HG03045 (cell line): ENCODE results near the gene RBCK1.
A peak's percentile ranks its signal among the peaks of the same experiment; 100 is the strongest.
"Not testable (repeated sequence)": the region's sequence is repeated elsewhere in the genome, so short reads cannot be mapped to it uniquely, and the experiment has no call there.

ENCODE experiments used
- ATAC-seq: cut with Tn5 transposase; IDR thresholded peaks from one replicate; pipeline ENCODE4 v1.9.1; 2021; ENCODE audit warnings: mild to moderate bottlenecking, moderate library complexity; ENCODE audit not compliant: unreplicated experiment

RBCK1 gene

DNA sequence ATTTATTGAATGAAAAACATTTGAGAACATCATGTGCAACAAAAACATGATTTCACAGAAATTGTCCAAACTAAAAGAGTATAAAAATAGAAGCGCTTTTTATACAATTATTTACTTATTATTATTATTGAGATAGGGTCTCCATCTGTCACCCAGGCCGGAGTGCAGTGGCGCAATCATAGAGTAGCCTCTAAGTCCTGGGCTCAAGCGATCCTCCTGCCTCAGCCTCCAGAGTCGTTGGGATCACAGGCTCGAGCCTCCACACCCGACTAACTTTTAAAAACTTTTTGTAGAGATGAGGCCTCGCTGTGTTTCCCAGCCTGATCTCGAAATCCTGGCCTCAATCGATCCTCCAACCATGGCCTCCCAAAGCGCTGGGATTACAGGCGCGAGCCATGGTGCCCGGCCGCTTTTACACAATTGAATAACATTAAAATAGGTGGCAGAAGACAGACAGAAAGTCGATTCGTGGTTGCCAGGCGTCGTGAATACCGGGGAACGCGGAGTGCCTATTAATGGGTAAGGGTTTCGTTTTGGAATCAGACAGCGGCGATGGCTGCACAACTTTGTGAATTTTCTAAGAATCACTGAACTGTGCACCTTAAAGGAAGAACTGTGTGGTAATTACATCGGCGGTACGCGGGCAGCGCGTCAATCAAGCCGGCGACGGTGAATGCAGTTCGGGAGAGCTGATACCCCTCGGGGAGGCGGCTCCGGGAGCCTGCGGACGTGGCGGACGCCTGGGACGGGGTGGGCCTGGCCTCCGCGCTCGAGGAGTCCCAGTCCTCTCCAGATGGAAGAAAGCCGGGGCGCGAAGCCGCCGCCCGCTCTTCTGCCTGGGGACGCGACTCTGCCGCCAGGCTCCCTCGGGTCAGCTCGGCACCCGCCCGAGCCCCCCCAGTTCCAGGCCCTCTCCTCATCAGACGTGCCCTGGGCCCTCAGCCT lies 53.4 kb downstream of the RBCK1 start:
- peak; percentile 40 for ATAC-seq

DNA sequence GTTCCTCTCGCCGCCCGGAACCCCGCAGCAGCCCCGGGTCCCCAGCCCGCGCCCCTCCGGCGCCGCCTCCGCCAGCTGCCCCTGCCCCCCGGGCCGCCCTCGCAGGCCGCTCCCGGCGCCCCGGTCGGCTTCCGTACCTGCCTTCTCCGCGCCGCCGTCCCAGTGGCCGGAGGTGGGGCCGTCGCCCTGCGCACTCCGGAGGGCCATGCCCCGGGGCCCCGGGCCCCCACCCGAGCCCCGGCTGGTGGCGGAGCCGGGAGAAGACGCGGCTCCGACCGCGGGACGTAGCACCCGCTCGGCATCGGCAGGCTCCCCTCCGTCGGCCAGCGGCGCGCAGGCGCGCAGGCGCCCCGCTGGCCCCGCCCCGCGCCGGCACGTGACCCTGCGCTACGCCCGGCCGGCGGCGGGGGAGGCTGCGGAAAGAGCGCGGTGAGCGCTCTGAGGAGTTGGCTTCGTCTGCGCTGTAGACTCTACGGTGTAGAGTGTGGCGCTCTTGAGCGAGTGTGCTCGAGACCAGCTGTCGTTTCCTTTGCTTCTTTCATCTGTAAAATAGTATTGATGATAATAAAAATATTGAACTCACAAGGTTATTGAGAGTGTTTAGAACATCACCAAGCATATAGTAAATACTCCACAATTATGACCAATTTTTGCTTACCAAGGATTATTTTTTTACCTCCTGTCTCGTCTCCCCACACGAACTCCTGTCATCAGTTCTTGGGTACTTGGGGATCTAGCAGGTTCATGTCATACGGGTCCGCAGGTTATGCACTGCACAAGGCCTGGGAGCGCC lies 54.3 kb downstream of the RBCK1 start, which contains the start of gene TBC1D20:
Gene TBC1D20, minus strand, starts transcription at position 335 of the 793 bp plus-strand sequence. Its CDS starts 128 bp downstream, at position 207.
- peak; percentile 95 for ATAC-seq

DNA sequence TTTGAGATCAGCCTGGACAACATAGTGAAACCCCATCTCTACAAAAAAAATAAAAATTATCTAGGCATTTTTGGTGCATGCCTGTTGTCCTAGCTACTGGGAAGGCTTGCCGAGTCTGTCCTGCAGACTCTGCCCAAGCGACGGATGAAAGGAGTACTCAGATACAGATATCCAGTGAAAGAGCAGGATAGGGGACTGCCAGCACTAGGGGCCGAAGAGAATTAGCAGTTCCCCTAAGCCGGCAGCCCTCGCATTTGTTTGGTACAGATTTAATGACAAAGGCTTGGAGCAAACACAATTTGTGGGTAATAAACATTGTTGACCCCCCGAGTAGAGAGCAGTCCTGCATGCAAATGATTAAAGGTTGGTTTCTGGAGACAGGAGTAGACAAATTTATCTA lies 59.7 kb downstream of the RBCK1 start:
- no peak for ATAC-seq

DNA sequence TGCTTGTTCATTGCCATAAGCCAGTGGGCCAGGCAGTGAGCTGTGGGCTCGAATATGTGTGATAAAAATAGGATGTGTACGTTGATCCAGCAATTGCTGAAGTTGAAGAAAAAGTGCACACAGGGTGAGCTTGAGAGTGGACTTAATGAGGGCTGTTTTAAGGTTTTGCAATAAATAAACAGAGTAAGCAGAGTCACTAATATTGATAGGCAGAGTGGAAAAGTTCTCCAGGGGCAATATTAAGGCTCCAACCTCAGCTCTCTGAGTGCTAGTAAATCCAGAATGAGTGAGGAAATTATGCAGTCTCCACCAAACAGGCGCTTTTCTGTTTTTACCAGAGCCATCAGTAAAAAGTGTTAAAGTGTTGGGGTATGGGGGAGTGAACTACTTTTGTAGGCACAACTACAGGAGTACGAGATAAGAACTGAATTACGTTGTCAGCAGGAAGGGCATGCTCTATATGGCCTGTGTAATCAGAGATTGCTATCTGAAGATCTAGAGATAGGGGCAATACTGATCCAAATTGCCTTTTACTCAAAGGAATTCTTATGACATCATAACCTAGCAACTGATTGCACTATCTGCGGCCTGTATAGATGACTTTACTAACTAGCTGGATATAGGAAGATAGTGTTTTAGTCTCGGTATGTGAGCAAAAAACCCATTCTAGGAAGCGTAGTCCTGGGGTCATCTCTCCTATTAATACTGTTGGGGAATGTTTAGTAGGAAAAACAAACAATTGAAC lies 61.8 kb downstream of the RBCK1 start:
- ATAC-seq = no peak

DNA sequence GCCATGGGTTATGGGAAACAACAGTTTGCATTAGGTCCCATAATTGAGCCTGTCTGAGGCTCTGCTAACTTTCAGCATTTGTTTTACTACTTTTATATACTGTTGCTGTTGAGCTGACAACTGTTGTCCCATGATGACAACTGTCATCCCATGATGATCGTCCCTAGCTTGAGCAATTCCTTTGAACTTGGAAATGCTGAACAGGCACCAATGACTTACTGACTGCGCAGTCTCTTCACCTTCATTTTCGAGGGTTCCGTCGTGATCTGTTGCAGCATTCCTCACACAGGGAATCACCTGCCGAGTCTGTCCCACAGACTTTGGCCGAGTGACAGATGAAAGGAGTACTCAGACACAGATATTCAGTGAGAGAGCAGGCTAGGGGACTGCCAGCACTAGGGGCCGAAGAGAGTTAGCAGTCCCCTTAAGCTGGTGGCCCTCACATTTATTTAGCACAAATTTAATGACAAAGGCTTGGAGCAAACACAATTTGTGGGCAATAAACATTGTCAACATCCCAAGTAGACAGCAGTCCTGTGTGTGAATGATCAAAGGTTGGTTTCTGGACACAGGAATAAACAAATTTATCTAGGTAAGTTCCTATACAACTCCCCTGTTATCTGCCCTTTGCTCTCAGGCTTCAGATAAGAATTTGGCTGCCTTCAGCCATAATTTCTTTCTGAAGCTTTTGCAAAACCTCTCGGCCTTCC lies 64.2 kb downstream of the RBCK1 start:
- no peak for ATAC-seq

DNA sequence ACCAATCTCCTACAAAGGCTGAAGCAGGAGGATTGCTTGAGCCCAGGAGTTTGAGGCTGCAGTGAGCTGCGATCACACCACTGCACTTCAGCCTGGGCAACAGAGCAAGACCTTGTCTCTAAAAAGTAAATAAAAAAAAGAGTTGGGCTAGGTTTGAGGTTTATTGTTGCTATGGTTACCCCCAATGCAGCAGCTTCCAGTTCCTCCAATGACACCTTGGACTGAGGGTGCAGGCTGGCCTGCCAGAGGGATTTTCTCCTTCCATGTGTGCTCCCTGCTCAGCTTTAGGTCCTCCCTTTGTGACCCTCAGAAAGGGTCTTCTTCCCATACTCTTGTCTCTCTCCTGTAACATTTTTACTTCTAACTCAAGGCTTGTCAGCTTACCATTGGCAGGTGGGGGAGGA lies 64.8 kb downstream of the RBCK1 start:
- ATAC-seq = no peak

DNA sequence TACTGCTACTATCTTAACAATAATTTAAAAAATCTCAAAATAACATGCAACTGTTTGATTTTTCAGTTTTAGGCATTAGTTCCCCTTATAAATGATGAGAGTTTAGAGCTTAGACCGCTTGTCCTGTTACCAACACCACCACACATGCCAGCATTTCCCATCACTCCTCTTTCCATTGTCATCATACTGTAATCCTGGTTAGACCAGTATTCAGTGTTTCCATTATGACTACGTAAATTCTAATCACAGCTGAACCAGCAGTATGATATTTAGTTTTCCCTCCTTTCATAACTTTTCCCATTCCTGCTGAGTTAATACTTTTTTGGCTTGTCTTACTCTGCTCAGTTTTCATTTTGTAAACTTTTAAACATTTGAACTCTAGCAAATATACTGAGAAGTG lies 66.5 kb downstream of the RBCK1 start:
- no peak for ATAC-seq

DNA sequence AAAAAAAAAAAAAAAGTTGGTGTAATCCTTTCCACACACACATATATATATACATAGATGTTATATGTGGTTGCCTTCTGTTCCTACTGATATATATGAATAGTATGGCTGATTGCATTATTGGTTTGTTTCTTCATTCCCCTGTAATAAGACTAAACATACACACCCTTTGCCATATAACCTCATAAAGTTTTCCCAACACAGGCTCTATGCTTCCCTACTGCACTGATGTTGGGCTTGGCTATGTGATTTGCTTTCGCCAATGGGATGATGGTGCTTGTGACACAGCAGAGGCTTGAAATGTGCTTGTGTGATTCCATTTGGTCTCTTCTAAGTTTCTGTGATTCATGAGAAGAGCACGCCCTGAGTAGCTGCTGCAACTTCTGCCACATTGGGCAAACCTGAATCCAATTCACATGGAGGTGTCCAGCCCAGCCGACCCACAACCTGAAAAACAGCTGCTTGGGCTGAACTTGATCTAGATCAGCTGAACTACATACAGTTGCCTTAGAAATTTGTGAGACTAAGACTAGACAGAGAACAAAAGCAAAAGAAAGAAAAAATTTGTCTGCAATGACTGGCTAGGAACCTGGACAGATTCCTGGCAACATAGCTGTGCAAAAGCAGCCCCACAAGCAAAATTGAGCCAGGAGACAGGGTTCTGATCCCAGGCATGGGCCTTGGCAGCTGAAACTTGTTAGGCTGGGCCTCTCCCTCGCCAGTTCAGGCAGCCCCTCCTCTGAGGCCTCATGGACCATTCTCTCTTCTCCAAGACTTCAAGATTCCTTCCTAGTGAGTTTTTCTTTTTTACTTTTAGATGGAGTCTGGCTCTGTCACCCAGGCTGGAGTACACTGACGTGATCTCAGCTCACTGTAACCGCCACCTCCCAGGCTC lies 67.6 kb downstream of the RBCK1 start:
- no peak for ATAC-seq

DNA sequence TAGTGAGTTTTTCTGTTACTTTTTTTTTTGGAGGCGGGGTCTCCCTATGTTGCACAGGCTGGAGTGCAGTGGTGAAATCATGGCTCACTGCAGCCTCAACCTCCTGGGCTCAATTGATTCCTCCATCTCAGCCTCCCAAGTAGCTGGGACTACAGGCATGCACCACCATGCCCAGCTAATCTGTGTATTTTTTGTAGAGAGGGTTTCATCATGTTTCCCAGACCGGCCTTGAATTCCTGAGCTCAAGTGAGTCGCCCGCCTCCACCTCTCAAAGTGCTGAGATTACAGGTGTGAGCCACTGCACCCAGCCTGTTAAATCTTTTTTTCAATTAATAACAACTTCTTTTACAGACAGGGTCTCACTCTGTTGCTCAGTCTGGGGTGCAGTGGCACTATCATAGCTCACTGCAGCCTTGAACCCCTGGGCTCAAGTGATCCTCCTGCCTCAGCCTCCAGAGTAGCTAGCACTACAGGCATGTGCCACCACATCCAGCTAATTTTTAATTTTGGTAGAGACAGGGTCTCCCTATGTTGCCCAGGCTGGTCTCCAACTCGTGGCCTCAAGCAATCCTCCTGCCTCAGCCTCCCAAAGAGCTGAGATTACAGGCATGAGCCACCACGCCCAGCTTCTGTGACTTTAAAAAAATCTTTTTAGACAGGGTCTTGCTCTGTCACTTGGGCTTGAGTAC lies 68.6 kb downstream of the RBCK1 start:
- not testable (repeated sequence) for ATAC-seq

DNA sequence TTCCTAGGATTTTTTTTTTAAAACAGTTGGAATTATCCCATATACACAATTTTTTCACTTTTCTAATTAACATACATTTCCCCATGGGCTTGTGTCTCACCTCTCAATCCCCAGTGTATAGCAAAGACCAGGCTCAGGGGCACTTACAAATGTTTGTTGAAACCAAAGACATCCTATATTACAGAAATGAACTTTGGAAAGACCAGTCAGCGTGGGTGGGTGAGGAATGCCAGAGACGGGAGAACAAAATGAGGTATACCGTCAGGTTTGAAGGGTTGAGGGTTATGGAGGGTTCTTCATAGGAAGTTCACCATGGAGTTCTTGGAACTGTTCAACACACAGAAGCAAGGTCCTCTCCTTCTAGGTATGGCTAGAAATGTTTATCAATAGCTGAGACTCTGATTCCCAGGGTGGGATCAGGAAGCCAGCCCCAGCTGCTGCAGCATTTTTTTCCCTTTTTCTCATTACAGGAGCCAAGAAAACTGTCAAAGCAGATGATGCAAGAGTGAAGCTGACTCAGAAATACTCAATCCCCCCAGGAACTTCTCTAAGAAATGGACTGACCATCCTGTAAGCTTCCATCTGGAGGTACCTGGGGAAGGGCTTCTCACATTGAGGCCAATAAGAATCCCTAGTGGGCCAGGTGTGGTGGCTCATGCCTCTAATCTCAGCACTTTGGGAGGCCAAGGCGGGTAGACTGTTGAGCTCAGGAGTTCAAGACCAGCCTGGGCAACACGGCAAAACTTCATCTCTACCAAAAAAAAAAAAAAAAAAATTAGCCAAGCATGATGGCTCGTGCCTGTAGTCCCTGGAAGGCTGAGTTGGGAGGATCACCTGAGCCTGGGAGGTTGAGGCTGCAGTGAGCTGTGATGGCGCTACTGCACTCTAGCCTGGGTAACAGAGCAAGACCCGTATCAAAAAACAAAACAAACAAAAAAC lies 70.2 kb downstream of the RBCK1 start:
- no peak for ATAC-seq

DNA sequence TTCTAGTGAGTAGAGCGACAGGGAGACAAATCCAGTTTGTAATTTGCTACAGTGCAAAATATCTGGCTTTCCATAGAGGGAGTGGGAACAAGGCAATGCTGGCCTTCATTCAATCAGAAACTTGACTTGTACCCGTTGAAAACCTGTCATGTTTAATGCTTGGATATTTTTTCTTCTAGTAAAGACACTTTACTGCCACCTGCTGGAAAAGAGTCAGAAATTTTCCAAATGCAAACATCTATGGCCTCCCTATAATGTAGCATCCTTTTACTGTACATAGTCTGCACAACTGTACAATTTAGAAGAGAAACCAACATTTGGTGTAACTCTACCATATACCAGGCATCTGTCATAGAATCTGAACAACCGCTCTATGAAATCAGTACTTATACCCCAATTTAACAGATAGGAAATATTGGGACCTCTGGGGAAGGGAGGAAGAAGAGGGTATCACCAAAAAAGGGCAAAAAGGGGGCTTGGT lies 70.9 kb downstream of the RBCK1 start:
- no peak for ATAC-seq

DNA sequence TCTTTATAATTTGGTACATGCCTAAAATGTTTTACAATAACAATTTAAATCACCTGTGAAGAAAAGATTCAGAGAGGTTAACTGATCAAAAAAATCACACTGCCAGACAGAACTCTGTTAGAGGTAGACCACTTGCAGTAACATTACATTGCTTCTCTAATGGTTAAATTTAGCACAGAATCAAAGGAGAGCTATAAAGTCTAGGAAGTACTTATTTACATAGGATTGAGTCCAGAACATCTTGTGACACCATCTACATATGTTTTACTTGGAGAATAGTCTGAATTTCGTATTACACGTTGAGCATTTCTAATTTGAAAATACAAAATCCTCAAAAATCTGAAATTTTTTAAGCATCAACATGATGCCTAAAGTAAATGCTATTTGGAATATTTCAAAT lies 71.4 kb downstream of the RBCK1 start:
- no peak for ATAC-seq

DNA sequence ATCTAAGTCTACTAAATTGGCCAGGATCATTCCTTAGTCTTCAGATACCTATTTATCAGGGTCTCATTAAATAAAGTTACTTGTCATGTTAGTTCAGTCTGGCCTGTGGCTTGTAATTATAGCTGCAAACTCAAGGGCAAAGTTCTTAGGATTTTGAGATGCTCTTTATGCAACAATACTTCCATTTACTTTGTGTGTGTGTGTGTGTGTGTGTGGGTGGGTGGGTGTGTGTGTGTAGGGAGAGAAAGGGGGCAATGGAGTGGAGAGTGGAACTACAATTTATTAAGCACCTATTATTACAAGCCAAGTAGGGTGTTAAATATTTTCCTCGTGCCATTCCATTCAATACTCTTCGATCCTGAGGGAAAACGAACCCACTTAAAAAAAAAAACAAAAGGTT lies 71.9 kb downstream of the RBCK1 start:
- ATAC-seq = no peak

DNA sequence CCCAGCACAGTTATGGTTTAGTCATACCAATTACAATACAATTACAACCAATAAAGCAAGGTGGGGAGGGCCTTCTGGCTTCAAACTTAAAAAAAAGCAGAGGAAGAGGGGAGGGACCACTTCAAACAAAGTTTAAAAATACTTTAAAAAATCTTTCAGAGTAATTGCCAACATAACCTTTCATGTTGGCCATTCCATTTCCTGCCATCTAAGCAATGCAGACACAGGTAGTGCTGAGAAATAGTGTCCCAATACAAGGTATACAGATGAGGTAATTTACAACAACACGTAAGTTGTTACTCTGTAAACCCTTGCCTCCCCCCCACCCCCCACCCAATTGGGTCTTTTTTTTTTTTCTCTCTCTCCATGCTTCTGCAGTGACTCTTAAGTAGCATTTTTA lies 73.1 kb downstream of the RBCK1 start:
- ATAC-seq = no peak
